ACC112 (cell line): ENCODE data around the gene AGPAT4.

Experiments
- H2AFZ ChIP-seq: fragments of 200-600 bp; sonication (generic); one replicate; pipeline ENCODE4 v1.6.0; 2017; ENCODE audit warnings: antibody characterized with exemption, low read length; ENCODE audit not compliant: unreplicated experiment
- H3K27ac ChIP-seq: fragments of 200-600 bp; sonication (generic); 2 replicates; pipeline ENCODE4 v1.5.1; 2014; ENCODE audit warnings: low read depth, mild to moderate bottlenecking, antibody characterized with exemption, low read length, moderate library complexity
- H3K27me3 ChIP-seq: fragments of 200-600 bp; sonication (generic); 2 replicates; pipeline ENCODE4 v1.6.1; 2014; ENCODE audit warnings: mild to moderate bottlenecking, antibody characterized with exemption, low read length, moderate library complexity, mixed read lengths; ENCODE audit not compliant: insufficient read depth
- H3K36me3 ChIP-seq: fragments of 200-600 bp; sonication (generic); 2 replicates; pipeline ENCODE4 v1.6.1; 2016; ENCODE audit warnings: mild to moderate bottlenecking, antibody characterized with exemption, low read length, moderate library complexity, mixed read lengths; ENCODE audit not compliant: insufficient read depth
- H3K4me1 ChIP-seq: fragments of 200-600 bp; sonication (generic); one replicate; pipeline ENCODE4 v1.6.1; 2016; ENCODE audit warnings: low read length, mixed read lengths; ENCODE audit not compliant: insufficient read depth, unreplicated experiment, control insufficient read depth
- H3K4me3 ChIP-seq: fragments of 200-600 bp; sonication (generic); 2 replicates; pipeline ENCODE4 v1.5.1; 2014; ENCODE audit warnings: mild to moderate bottlenecking, low read depth, low read length
- H3K79me2 ChIP-seq: fragments of 200-600 bp; sonication (generic); one replicate; pipeline ENCODE4 v1.6.0; 2016; ENCODE audit warnings: low read length; ENCODE audit not compliant: control insufficient read depth, unreplicated experiment, insufficient read depth

AGPAT4 gene

GRCh38 chr6:161305860-161306259 is 32.0 kb upstream of the AGPAT4 start:
- no peaks in the 10 kb centered on the region for H3K79me2 ChIP-seq
- no peaks in the 10 kb centered on the region for H3K36me3 ChIP-seq
- H2AFZ ChIP-seq, result no peak overlapping the region
- no peaks in the 10 kb centered on the region for H3K27me3 ChIP-seq
- peaks cover 37% of the 10 kb centered on the region for H3K4me1 ChIP-seq
- no peak overlapping the region for H3K27ac ChIP-seq
- H3K4me3 ChIP-seq, result no peak overlapping the region

- H2AFZ ChIP-seq, result no peak overlapping the region
- no peaks in the 10 kb centered on the region for H3K79me2 ChIP-seq
- H3K27ac ChIP-seq, result peak overlapping the region; percentile 85
- no peak overlapping the region for H3K4me3 ChIP-seq
- no peaks in the 10 kb centered on the region for H3K27me3 ChIP-seq
- H3K36me3 ChIP-seq, result no peaks in the 10 kb centered on the region
- peaks cover 37% of the 10 kb centered on the region for H3K4me1 ChIP-seq
Measured at GRCh38 chr6:161303628-161304340, 29.9 kb upstream of the AGPAT4 start.

- H3K27ac ChIP-seq, result peak overlapping the region; percentile 85
Measured at GRCh38 chr6:161302949-161303348, 29.1 kb upstream of the AGPAT4 start.

GRCh38 chr6:161301338-161301737 is 27.5 kb upstream of the AGPAT4 start:
- H3K36me3 ChIP-seq, result no peaks in the 10 kb centered on the region
- peak overlapping the region; percentile 85 for H3K27ac ChIP-seq
- H2AFZ ChIP-seq, result no peak overlapping the region
- H3K4me1 ChIP-seq, result peaks cover 37% of the 10 kb centered on the region
- no peaks in the 10 kb centered on the region for H3K27me3 ChIP-seq
- H3K79me2 ChIP-seq, result no peaks in the 10 kb centered on the region
- H3K4me3 ChIP-seq, result no peak overlapping the region

More at GRCh38 chr6:161302949-161303348, 29.1 kb upstream of the AGPAT4 start:
- no peaks in the 10 kb centered on the region for H3K36me3 ChIP-seq
- H3K79me2 ChIP-seq, result no peaks in the 10 kb centered on the region
- no peak overlapping the region for H2AFZ ChIP-seq
- H3K4me3 ChIP-seq, result no peak overlapping the region
- peaks cover 37% of the 10 kb centered on the region for H3K4me1 ChIP-seq
- H3K27me3 ChIP-seq, result no peaks in the 10 kb centered on the region

GRCh38 chr6:161300823-161301222 is 27.0 kb upstream of the AGPAT4 start:
- Histone ChIP-seq H3K36me3 (no peaks in the 10 kb centered on the region; the same call in 1 of the 2 replicates), H3K27ac (peak overlapping the region; percentile 85), H3K27me3 (no peaks in the 10 kb centered on the region), H3K4me1 (peaks cover 37% of the 10 kb centered on the region), H3K4me3 (no peak overlapping the region), H2AFZ (no peak overlapping the region), H3K79me2 (no peaks in the 10 kb centered on the region)

GRCh38 chr6:161299726-161300125 is 25.9 kb upstream of the AGPAT4 start:
- Histone ChIP-seq H3K36me3 (no peaks in the 10 kb centered on the region; the same call in 1 of the 2 replicates), H3K27me3 (no peaks in the 10 kb centered on the region), H3K27ac (no peak overlapping the region), H3K4me1 (peaks cover 37% of the 10 kb centered on the region), H3K79me2 (no peaks in the 10 kb centered on the region), H3K4me3 (no peak overlapping the region), H2AFZ (no peak overlapping the region)

GRCh38 chr6:161295784-161296183 is 21.9 kb upstream of the AGPAT4 start:
- H3K4me1 ChIP-seq, result no peaks in the 10 kb centered on the region
- H3K27me3 ChIP-seq, result no peaks in the 10 kb centered on the region
- H3K36me3 ChIP-seq, result no peaks in the 10 kb centered on the region; the same call in 1 of the 2 replicates
- H3K79me2 ChIP-seq, result no peaks in the 10 kb centered on the region
- no peak overlapping the region for H3K27ac ChIP-seq
- H3K4me3 ChIP-seq, result no peak overlapping the region
- no peak overlapping the region for H2AFZ ChIP-seq

- Histone ChIP-seq H3K27ac (no peak overlapping the region), H2AFZ (no peak overlapping the region), H3K36me3 (no peaks in the 10 kb centered on the region; the same call in 1 of the 2 replicates), H3K79me2 (no peaks in the 10 kb centered on the region), H3K27me3 (no peaks in the 10 kb centered on the region), H3K4me1 (no peaks in the 10 kb centered on the region), H3K4me3 (no peak overlapping the region)
Measured at GRCh38 chr6:161292650-161293281, 18.9 kb upstream of the AGPAT4 start.

GRCh38 chr6:161292145-161292544 is 18.3 kb upstream of the AGPAT4 start:
- no peaks in the 10 kb centered on the region for H3K79me2 ChIP-seq
- no peaks in the 10 kb centered on the region for H3K27me3 ChIP-seq
- H3K4me3 ChIP-seq, result no peak overlapping the region

GRCh38 chr6:161290751-161291150 is 16.9 kb upstream of the AGPAT4 start:
- Histone ChIP-seq H2AFZ (no peak overlapping the region), H3K27ac (no peak overlapping the region), H3K36me3 (no peaks in the 10 kb centered on the region; the same call in 1 of the 2 replicates)

More at GRCh38 chr6:161292145-161292544, 18.3 kb upstream of the AGPAT4 start:
- no peaks in the 10 kb centered on the region; the same call in 1 of the 2 replicates for H3K36me3 ChIP-seq
- H2AFZ ChIP-seq, result no peak overlapping the region
- no peak overlapping the region for H3K27ac ChIP-seq
- H3K4me1 ChIP-seq, result no peaks in the 10 kb centered on the region

GRCh38 chr6:161284653-161285052 is 10.8 kb upstream of the AGPAT4 start:
- H3K27ac ChIP-seq, result no peak overlapping the region
- H3K4me3 ChIP-seq, result no peak overlapping the region
- H3K36me3 ChIP-seq, result no peaks in the 10 kb centered on the region
- no peaks in the 10 kb centered on the region for H3K27me3 ChIP-seq
- no peak overlapping the region for H2AFZ ChIP-seq
- H3K79me2 ChIP-seq, result no peaks in the 10 kb centered on the region
- H3K4me1 ChIP-seq, result no peaks in the 10 kb centered on the region

More at GRCh38 chr6:161290751-161291150, 16.9 kb upstream of the AGPAT4 start:
- Histone ChIP-seq H3K27me3 (no peaks in the 10 kb centered on the region), H3K4me3 (no peak overlapping the region), H3K4me1 (no peaks in the 10 kb centered on the region), H3K79me2 (no peaks in the 10 kb centered on the region)
